ENCODE data around the gene NIN.
A peak's percentile ranks its signal among the peaks of the same experiment; 100 is the strongest.

The NIN gene

GRCh38 chr14:50790589-50790988 lies 40.4 kb downstream of the NIN start:
- DNase-seq = peak; percentile 95

GRCh38 chr14:50786751-50787464 lies 44.1 kb downstream of the NIN start:
- no peak for DNase-seq

DNA sequence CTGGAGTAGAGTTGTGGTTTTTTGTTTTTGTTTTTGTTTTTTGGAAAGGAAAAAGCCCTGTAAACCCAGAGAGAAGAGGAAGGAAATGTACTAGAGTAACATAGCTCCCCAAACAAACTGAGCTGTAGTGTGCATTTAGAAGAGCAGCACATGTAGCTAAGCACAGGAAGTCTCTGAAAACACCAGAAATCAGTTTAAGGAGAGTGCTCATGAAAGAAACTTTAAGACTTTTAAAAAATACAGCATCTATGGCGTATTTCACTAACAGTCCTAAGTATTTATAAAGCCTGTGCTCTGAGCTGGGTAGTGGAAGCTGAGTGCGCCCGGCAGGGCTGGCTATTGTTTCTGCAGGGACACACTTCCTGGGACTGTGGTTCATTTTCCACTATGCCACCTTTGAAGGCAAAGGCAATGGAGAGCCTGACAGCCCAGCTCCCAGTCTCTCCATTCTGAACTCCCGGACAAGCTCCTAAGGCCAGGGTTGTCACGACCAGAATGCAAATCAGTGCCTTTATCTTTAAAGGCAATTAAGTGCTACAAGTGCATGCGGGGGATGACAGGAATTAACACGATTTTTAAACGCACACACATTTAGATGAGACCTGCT lies 45.4 kb downstream of the NIN start:
- no peak for DNase-seq

DNA sequence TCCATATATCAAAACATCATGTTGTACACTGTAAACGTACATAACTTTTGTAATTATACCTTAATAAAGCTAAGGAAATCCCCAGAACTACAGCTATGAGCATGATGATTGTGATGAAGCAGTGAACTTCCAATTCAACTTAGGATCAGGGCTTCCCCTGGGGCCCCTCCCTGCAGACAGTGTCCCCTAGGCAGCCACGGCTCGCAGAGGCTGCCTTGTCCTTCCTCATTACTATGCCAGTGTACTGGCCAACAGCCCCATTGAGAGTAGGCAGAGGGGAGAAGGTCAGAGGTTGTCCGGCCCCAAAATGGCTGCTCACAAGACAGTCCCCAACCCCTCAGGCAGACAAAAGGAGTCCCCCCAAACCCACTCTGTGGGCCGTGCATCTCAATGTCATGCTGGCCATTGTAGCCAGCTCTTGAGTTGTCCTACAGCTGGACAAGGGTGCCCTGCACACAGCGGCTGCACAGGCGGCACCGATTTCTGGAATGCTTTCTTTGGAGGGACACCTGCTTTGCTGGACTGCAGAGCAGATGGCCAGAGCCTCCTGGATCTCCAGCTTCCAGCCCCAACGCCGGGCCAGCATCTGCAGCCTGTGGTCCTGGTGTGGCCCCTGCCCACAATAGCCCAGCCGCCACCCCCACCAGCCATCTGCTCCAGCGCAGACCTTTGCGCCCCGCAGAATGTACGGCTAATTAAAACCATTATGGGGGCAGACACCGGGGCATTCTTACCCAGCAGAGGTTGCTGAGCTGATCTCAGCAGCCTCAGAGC lies 46.1 kb downstream of the NIN start:
- DNase-seq = no peak

DNA sequence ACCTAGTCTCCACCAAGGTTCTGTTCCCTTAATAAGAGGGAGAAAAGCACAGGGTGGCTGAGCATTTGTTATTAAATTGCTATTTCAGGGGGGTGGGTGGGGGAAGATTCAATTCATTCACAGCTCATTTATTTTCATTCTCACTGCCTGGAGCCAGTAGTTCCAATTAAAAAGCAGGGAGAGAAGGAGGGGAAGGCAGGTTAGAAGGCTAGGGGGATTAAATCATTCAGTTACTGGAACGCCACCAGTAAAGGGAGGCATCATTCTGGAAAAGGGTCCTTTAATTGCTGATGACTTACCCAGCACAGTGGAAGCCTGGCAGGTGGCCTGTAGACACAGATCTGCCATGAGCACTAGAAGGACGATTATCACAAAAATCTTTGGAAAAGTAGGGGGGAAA lies 47.4 kb downstream of the NIN start:
- no peak for DNase-seq

DNA sequence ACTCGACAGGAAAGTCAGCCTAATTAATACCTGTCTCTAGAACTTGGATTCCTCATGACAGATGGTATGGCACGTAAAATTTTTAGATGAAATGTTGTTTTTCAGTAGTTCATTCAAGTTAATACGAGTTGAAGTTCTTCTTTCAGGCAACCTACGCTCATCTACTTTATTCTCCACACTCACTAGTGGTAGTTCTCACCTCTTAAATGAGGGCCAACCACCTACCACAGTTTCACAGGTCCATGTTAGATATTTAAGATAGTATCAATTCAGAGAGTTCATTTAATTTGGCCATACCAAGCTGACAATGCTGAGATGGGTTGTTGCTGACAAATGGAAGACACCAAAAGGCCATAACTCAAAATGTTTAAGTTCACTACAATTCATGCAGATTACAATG lies 50.6 kb downstream of the NIN start:
- no peak for DNase-seq

- no peak for DNase-seq
Observed at GRCh38 chr14:50778721-50779483, 52.1 kb downstream of the NIN start.

DNA sequence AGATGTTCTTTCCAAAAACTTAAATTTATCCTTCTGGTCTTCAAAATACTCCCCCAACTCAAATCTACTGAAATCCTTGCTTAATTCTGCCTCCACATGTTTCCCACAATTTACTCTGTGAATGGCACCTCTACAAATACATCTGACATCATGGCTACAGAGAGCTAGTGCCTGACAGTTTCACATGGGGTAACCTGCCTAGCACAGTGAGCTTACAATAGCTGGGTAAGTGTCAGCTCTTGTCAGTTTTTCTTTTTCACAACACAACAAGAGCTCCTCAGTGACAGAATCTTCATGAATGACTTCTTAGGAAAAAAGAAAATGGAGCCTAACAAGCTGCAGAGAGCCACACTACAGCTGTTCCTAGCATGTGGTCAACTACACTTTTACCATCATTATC lies 54.4 kb downstream of the NIN start:
- DNase-seq = no peak

- peak; percentile 88 for DNase-seq
Observed at GRCh38 chr14:50775357-50775756, 55.6 kb downstream of the NIN start.

DNA sequence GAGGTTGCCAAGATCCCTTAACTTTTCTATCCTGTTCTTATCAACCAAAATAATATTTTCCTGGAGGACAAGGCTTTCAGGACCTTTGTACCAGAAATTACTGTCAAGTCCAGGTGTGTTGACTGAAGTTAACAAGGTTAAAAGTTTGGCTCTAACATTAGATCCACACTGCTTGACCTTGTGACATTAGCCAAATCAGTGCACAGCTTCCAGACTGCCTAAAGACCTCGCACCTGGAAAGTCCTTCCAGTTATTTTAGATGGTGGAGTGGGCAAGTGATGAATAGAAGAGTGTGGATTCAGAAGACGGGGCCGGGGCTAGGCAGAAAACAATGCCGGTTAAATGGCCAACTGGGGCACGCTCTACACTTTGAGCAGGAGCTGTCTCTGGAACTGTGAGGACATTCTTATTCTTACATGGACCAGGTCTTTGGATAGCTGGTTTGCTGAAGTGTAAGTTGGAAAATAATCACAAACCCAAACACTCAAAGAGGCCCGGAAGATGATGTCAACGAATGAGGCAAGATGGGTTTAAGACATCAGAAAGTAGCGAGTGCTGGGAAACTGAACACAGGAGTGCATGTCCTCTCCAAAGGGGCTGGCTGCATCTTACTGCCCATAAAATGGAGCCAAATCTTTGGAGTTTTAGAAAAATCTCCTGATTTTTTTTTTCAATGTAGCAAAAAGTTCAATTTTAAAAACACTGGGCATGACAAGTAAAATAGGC lies 56.3 kb downstream of the NIN start:
- no peak for DNase-seq

- DNase-seq = no peak
Observed at GRCh38 chr14:50773632-50774541, 57.1 kb downstream of the NIN start.

GRCh38 chr14:50772412-50772811 lies 58.5 kb downstream of the NIN start:
- no peak for DNase-seq

DNA sequence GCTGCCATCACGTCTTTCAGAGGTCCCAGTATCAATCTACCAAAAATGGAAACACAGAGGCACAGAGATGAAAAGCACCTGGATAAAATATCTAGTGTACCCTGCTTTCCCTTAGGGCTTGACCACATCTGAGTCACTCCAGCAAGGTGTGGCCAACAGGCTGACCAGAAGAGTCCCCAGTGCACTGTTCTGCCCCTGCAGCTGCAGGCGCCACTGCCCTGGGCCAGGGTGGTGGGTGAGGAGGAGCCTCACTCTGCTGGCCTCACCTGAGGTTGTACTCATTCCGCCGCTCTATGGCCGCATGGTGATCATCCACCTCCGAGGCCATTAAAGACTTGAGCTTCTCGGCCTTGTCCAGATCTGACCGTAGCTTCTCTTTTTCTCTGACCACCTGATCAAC lies 60.4 kb downstream of the NIN start:
- DNase-seq = no peak

DNA sequence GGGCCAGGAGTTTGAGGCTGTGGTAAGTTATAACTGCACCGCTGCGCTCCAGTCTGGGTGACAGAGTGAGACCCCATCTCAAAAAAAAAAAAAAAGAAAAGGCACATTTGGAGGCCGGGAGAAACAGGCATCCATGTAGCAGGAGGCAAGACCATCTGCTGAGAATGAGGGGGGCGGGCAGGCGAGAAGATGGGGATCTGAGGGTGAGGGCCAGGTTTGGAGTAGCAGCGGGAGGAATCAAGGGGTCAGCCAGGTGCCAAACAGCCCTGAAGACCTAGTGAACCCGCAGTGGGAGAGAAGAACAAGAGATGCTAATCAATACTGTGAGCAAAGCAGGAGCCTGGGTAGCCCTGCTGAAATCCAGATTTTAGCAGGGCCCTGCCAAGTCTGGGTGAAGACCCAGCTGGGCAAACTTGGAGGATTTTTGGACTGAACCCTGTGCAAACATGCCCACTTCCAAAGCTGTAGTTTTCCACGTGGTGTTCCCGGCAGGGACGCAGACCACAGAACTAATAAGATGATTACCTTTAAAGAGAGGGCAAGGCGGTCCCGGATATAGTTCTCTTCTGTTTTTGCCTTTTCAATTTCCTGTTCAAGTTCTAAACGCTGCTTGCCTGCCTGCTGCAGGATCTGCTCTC lies 61.0 kb downstream of the NIN start:
- DNase-seq = no peak

- peak; percentile 50 for DNase-seq
Observed at GRCh38 chr14:50768680-50769079, 62.3 kb downstream of the NIN start.

- no peak for DNase-seq
Observed at GRCh38 chr14:50766338-50766886, 64.5 kb downstream of the NIN start.

- DNase-seq = no peak
Observed at GRCh38 chr14:50763382-50764007, 67.5 kb downstream of the NIN start.

GRCh38 chr14:50762931-50763300 lies 68.0 kb downstream of the NIN start:
- DNase-seq = no peak

GRCh38 chr14:50762001-50762930 lies 68.7 kb downstream of the NIN start:
- peak; percentile 27 for DNase-seq

All from NCI-H226 (cell line).